ENCODE data around the gene FAM168A. TPM values are rescaled to one million over a fixed set of nuclear protein-coding genes. Genes with fewer than 3 reads are reported as not detected.

FAM168A gene
- total and polyA plus RNA-seq, 2 donors from 2014 or later: 8.9 to 38.1 TPM

DNA sequence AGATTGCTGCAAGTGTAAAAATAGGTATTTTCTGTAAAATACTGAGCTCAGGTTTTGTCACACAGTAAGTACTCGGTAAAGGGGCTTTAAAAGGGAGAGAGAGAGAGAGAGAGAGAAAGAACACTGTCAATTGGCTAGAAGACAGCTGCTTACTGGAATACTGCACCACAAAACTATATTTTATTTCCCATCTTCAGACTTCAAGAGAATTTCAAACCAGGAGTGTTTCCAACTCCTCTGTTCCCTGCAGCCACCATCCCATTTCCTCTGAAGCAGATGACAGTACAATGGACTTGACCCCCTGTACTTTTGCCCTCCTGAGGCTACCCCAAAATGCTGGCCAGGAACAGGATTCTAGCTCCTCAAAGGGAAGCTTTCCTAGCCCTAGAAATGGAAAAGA, 132.0 kb downstream of the FAM168A start:
- Histone ChIP-seq H3K4me1 (ENCODE audit: control insufficient read depth in 2 of 3, insufficient read depth in 2 of 3, low read depth in 1 of 3, low read length in 3 of 3) (no peaks in the 10 kb centered on the region), H3K9ac (ENCODE audit: low read length in 3 of 3) (no peak overlapping the region), H3K27me3 (ENCODE audit: control insufficient read depth, insufficient read depth, low read length) (no peaks in the 10 kb centered on the region), H3K27ac (ENCODE audit: low read depth in 2 of 2, low read length in 2 of 2) (no peak overlapping the region), H3K4me3 (ENCODE audit: low read length in 3 of 3) (no peak overlapping the region), H3K36me3 (ENCODE audit: control insufficient read depth in 2 of 3, insufficient read depth in 3 of 3, low read length in 3 of 3) (no peaks in the 10 kb centered on the region), H3K9me3 (ENCODE audit: control insufficient read depth in 2 of 3, insufficient read depth in 1 of 3, low read length in 3 of 3) (no peaks in the 10 kb centered on the region)
- FAIRE-seq: no peak
- TF ChIP-seq, protein P1, sequence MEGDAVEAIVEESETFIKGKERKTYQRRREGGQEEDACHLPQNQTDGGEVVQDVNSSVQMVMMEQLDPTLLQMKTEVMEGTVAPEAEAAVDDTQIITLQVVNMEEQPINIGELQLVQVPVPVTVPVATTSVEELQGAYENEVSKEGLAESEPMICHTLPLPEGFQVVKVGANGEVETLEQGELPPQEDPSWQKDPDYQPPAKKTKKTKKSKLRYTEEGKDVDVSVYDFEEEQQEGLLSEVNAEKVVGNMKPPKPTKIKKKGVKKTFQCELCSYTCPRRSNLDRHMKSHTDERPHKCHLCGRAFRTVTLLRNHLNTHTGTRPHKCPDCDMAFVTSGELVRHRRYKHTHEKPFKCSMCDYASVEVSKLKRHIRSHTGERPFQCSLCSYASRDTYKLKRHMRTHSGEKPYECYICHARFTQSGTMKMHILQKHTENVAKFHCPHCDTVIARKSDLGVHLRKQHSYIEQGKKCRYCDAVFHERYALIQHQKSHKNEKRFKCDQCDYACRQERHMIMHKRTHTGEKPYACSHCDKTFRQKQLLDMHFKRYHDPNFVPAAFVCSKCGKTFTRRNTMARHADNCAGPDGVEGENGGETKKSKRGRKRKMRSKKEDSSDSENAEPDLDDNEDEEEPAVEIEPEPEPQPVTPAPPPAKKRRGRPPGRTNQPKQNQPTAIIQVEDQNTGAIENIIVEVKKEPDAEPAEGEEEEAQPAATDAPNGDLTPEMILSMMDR (IDR thresholded peaks at IDR 0.05; ENCODE audit: borderline replicate concordance, extremely low read depth, insufficient read depth): no peak
- intact Hi-C loops (cut with DNase I): no loop called here
- no peak for DNase-seq

DNA sequence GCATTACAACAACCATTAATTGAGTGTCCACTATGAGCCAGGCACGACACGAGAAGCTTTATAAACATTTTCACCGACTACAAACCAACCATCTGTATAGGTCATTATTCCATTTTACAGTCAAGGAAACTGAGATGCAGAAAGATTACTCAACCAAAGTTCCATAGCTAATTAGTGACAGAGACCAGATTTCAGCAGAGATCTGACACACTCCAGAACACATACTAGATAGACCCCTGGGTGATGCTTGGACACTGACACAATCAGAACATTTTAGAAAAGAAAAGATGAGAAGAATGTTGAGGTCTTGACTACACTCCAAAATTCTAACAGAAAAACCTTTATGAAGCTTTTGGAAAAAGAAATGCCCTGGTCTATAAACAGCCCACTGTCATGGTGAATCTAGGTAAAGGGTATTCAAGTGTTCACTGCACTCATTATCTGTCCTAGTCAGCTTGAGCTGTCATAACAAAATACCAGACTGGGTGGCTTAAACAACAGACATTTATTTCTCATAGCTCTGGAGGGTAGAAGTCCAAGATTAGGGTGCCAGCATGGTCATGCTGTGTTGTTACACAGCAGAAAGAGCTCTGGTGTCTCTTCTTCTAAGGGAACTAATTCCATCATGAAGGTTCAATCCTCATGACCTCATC, 132.8 kb downstream of the FAM168A start:
- DNase-seq (no peak), FAIRE-seq (no peak)
- Histone ChIP-seq H3K36me3 (ENCODE audit: control insufficient read depth in 2 of 3, insufficient read depth in 3 of 3, low read length in 3 of 3) (no peaks in the 10 kb centered on the region), H3K4me1 (ENCODE audit: control insufficient read depth in 2 of 3, insufficient read depth in 2 of 3, low read depth in 1 of 3, low read length in 3 of 3) (no peaks in the 10 kb centered on the region), H3K4me3 (ENCODE audit: low read length in 3 of 3) (no peak overlapping the region), H3K27me3 (ENCODE audit: control insufficient read depth, insufficient read depth, low read length) (no peaks in the 10 kb centered on the region), H3K9ac (ENCODE audit: low read length in 3 of 3) (no peak overlapping the region), H3K9me3 (ENCODE audit: control insufficient read depth in 2 of 3, insufficient read depth in 1 of 3, low read length in 3 of 3) (no peaks in the 10 kb centered on the region), H3K27ac (ENCODE audit: low read depth in 2 of 2, low read length in 2 of 2) (no peak overlapping the region)
- intact Hi-C loops (cut with DNase I): no loop called here
- TF ChIP-seq, protein P1 (IDR thresholded peaks at IDR 0.05; ENCODE audit: borderline replicate concordance, extremely low read depth, insufficient read depth): no peak

GRCh38 chr11:73464347-73464746, 133.6 kb downstream of the FAM168A start:
- no peak overlapping the region for H3K27ac ChIP-seq (ENCODE audit: low read depth in 2 of 2, low read length in 2 of 2)
- DNase-seq: no peak
- TF ChIP-seq, protein P1 (IDR thresholded peaks at IDR 0.05; ENCODE audit: borderline replicate concordance, extremely low read depth, insufficient read depth): no peak
- no peaks in the 10 kb centered on the region for H3K4me1 ChIP-seq (ENCODE audit: control insufficient read depth in 2 of 3, insufficient read depth in 2 of 3, low read depth in 1 of 3, low read length in 3 of 3)
- H3K4me3 ChIP-seq (ENCODE audit: low read length in 3 of 3): no peak overlapping the region
- no peak overlapping the region for H3K9ac ChIP-seq (ENCODE audit: low read length in 3 of 3)
- intact Hi-C loops (cut with DNase I): no loop called here
- FAIRE-seq: no peak
- no peaks in the 10 kb centered on the region for H3K36me3 ChIP-seq (ENCODE audit: control insufficient read depth in 2 of 3, insufficient read depth in 3 of 3, low read length in 3 of 3)
- no peaks in the 10 kb centered on the region for H3K27me3 ChIP-seq (ENCODE audit: control insufficient read depth, insufficient read depth, low read length)
- no peaks in the 10 kb centered on the region for H3K9me3 ChIP-seq (ENCODE audit: control insufficient read depth in 2 of 3, insufficient read depth in 1 of 3, low read length in 3 of 3)

DNA sequence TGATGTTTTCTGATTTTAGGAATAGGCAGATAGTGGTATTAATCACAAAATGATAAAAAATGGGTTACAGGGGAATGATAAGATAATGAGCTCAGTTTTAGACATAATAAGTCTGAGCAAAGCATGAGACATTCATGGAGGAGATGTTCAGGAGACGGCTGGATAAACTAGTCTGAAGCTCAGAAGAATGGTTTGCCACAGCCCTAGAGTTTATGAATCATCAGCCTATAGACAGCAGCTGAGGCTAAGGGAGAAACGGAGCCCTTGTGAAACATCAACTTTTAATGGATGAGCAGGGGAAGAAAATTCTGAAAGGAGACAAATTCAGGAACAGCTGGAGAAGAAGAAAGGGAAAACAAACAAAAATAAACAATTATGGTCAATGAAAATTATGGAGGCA, 134.6 kb downstream of the FAM168A start:
- Histone ChIP-seq H3K27me3 (ENCODE audit: control insufficient read depth, insufficient read depth, low read length) (no peaks in the 10 kb centered on the region), H3K36me3 (ENCODE audit: control insufficient read depth in 2 of 3, insufficient read depth in 3 of 3, low read length in 3 of 3) (no peaks in the 10 kb centered on the region), H3K9me3 (ENCODE audit: control insufficient read depth in 2 of 3, insufficient read depth in 1 of 3, low read length in 3 of 3) (no peaks in the 10 kb centered on the region), H3K27ac (ENCODE audit: low read depth in 2 of 2, low read length in 2 of 2) (no peak overlapping the region), H3K4me3 (ENCODE audit: low read length in 3 of 3) (no peak overlapping the region), H3K9ac (ENCODE audit: low read length in 3 of 3) (no peak overlapping the region), H3K4me1 (ENCODE audit: control insufficient read depth in 2 of 3, insufficient read depth in 2 of 3, low read depth in 1 of 3, low read length in 3 of 3) (no peaks in the 10 kb centered on the region)
- no peak for DNase-seq
- TF ChIP-seq, protein P1 (IDR thresholded peaks at IDR 0.05; ENCODE audit: borderline replicate concordance, extremely low read depth, insufficient read depth): no peak
- intact Hi-C loops (cut with DNase I): no loop called here
- FAIRE-seq: no peak

Measured in kidney (tissue), 14 donors.